Measurements from ENCODE around the gene RTEL1. TPM values are rescaled to one million over a fixed set of nuclear protein-coding genes. Genes with fewer than 3 reads are reported as not detected.

Gene RTEL1
- total and polyA plus RNA-seq, 9 of the 15 experiments (the other 6 are each of a cell fraction or from before 2014, with no cell fraction given), result 0.36 to 61.0 (median 17.9) TPM

DNA sequence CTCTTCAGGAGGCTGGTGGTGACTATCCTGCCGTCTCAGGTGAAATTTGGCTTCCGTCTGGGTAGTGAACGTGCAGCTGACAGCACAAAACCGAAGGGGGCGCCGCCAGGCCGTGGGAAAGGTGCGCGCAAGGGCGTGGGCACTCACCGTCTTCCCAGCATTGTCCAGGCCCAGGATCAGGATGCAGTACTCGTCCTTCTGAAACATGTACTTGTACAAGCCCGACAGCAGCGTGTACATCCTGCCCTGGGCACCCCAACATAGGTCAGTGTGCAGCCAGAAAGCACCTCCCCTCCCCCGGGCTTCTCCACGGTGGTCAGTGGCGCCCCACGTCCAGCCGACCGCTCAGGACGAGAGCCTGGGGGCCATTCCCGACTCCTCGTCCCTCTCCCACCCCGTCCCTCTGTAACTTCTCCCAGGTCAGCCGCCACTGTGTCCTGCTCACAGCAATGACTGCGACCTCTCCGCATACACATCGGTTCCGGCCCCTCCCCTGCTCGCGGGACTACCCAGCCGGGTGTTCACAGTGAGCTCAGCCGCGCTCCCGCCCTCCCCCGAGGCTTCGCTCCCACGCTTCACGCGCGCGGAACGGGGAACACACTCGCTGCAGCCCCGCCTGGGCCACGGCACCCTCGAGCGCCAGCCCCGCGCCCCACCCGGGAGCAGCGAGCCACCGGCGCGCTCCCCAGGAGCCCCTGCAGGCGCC lies 48.9 kb downstream of the RTEL1 start:
- Histone ChIP-seq H3K9me1 (ENCODE audit: control insufficient read depth, insufficient read depth, low read length) (no peaks in the 10 kb centered on the region), H3K9me3 (replicated peaks; ENCODE audit: control insufficient read depth, insufficient read depth, low read depth, low read length) (no peaks in the 10 kb centered on the region), H3K4me3 (peak overlapping the region; percentile 100), H3K36me3 (ENCODE audit: control insufficient read depth, insufficient read depth, low read length) (peaks cover 66% of the 10 kb centered on the region), H2AFZ (ENCODE audit: low read depth, low read length) (peak overlapping the region; percentile 75; the same call in 1 of the 2 replicates), H3K79me2 (ENCODE audit: control insufficient read depth, insufficient read depth, low read length) (peaks cover 63% of the 10 kb centered on the region), H3K4me1 (replicated peaks in 1 of 2; ENCODE audit: control insufficient read depth in 2 of 2, insufficient read depth in 2 of 2, low read length in 2 of 2) (peaks cover 13 to 63% of the 10 kb centered on the region in 2 experiments), H3K27me3 (ENCODE audit: control insufficient read depth in 2 of 2, insufficient read depth in 2 of 2, low read length in 2 of 2) (no peaks in the 10 kb centered on the region), H3K27ac (ENCODE audit: extremely low read depth, low read depth, low read length) (peak overlapping the region; percentile 96), H4K20me1 (replicated peaks; ENCODE audit: control insufficient read depth, insufficient read depth, low read length) (peaks cover 22% of the 10 kb centered on the region), H3K9ac (ENCODE audit: insufficient read depth in 1 of 2, low read depth in 2 of 2, low read length in 2 of 2) (peak overlapping the region; percentile 90 to 95), H3K4me2 (ENCODE audit: insufficient read depth, low read length) (peak overlapping the region; percentile 99)
- FAIRE-seq (peak; percentile 95), ATAC-seq (peak; percentile 75), DNase-seq (ENCODE audit: extremely low read depth in 1 of 4, low spot score in 3 of 4) (peak; percentile 53 to 84 (median 69))
- ChIA-PET CTCF (ENCODE audit: low intra/inter-chr PET ratio) (interaction anchor here (0.5 to 2.6 kb wide), 5 partner anchors 157 to 483 kb away, joined by 3 to 18 read pairs (median 6); partner anchors contain the start of genes PTK6 and TPD52L2), POLR2A (interaction anchor here (0.7 to 4.0 kb wide), 6 partner anchors 9 to 158 kb away, joined by 5 to 27 read pairs (median 6); partner anchors contain the start of genes RTEL1 and TPD52L2)
- in situ Hi-C loops (cut with MboI) (loop anchor here (5.0 kb wide), 1 partner anchor 155 kb away; the partner anchor contains the start of gene ABHD16B), intact Hi-C loops (cut with micrococcal nuclease) (loop anchor here (2.0 to 10.0 kb wide), 5 partner anchors 78 to 250 kb away; partner anchors contain the start of genes PTK6, TPD52L2 and UCKL1)
- WGBS (ENCODE audit: insufficient coverage, low coverage, missing lambda C conversion rate), result 1% methylated on average over 54 of the region's 56 CpGs
- no TSS peak for BruUV-seq (replicated peaks)
- TF ChIP-seq, protein P1, sequence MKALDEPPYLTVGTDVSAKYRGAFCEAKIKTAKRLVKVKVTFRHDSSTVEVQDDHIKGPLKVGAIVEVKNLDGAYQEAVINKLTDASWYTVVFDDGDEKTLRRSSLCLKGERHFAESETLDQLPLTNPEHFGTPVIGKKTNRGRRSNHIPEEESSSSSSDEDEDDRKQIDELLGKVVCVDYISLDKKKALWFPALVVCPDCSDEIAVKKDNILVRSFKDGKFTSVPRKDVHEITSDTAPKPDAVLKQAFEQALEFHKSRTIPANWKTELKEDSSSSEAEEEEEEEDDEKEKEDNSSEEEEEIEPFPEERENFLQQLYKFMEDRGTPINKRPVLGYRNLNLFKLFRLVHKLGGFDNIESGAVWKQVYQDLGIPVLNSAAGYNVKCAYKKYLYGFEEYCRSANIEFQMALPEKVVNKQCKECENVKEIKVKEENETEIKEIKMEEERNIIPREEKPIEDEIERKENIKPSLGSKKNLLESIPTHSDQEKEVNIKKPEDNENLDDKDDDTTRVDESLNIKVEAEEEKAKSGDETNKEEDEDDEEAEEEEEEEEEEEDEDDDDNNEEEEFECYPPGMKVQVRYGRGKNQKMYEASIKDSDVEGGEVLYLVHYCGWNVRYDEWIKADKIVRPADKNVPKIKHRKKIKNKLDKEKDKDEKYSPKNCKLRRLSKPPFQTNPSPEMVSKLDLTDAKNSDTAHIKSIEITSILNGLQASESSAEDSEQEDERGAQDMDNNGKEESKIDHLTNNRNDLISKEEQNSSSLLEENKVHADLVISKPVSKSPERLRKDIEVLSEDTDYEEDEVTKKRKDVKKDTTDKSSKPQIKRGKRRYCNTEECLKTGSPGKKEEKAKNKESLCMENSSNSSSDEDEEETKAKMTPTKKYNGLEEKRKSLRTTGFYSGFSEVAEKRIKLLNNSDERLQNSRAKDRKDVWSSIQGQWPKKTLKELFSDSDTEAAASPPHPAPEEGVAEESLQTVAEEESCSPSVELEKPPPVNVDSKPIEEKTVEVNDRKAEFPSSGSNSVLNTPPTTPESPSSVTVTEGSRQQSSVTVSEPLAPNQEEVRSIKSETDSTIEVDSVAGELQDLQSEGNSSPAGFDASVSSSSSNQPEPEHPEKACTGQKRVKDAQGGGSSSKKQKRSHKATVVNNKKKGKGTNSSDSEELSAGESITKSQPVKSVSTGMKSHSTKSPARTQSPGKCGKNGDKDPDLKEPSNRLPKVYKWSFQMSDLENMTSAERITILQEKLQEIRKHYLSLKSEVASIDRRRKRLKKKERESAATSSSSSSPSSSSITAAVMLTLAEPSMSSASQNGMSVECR (CRISPR knock-in tag; IDR thresholded peaks at IDR 0.05), result peak; percentile 14
- peak; percentile 82 to 85 for TF ChIP-seq RAD21 (CRISPR knock-in tag; conservative IDR thresholded peaks at IDR 0.05 in 1 of 2, IDR thresholded peaks at IDR 0.05 in 1 of 2)
- peak; percentile 25; the same call in 1 of the 2 replicates for TF ChIP-seq JUND (IDR thresholded peaks at IDR 0.05; ENCODE audit: borderline replicate concordance, low read depth, low read length)
- TF ChIP-seq JUND (tag; IDR thresholded peaks at IDR 0.05; ENCODE audit: borderline replicate concordance, low read depth, low read length), result no peak; the same call in 2 of the 3 replicates
- TF ChIP-seq GTF2E2 (tag; IDR thresholded peaks at IDR 0.05), result 0 out of 2 replicates have a peak, but pooled peaks have one; percentile 1
- TF ChIP-seq BHLHE40 (IDR thresholded peaks at IDR 0.05; ENCODE audit: low read length), result peak; percentile 70; the same call in 1 of the 2 replicates
- peak; percentile 44; the same call in 1 of the 2 replicates for TF ChIP-seq MXI1 (IDR thresholded peaks at IDR 0.05; ENCODE audit: low read depth, low read length)
- TF ChIP-seq, protein P2, sequence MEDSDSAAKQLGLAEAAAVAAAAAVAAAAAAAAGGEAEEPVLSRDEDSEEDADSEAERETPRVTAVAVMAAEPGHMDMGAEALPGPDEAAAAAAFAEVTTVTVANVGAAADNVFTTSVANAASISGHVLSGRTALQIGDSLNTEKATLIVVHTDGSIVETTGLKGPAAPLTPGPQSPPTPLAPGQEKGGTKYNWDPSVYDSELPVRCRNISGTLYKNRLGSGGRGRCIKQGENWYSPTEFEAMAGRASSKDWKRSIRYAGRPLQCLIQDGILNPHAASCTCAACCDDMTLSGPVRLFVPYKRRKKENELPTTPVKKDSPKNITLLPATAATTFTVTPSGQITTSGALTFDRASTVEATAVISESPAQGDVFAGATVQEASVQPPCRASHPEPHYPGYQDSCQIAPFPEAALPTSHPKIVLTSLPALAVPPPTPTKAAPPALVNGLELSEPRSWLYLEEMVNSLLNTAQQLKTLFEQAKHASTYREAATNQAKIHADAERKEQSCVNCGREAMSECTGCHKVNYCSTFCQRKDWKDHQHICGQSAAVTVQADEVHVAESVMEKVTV (CRISPR knock-in tag; IDR thresholded peaks at IDR 0.05), result peak; percentile 58; the same call in 1 of the 2 replicates
- TF ChIP-seq, protein P3, sequence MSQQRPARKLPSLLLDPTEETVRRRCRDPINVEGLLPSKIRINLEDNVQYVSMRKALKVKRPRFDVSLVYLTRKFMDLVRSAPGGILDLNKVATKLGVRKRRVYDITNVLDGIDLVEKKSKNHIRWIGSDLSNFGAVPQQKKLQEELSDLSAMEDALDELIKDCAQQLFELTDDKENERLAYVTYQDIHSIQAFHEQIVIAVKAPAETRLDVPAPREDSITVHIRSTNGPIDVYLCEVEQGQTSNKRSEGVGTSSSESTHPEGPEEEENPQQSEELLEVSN (IDR thresholded peaks at IDR 0.05; ENCODE audit: borderline replicate concordance in 1 of 2, extremely low read depth in 1 of 2, insufficient read depth in 1 of 2, insufficient read length in 1 of 2, low read depth in 1 of 2, low read length in 1 of 2, poor library complexity in 1 of 2, severe bottlenecking in 1 of 2), result peak in 1 of 2 experiments; percentile 59
